ENCODE measurements around the gene SLC39A11. TPM values are rescaled to one million over a fixed set of nuclear protein-coding genes. Genes with fewer than 3 reads are reported as not detected.
A peak's percentile ranks its signal among the peaks of the same experiment; 100 is the strongest.

The SLC39A11 gene
- total RNA-seq, 1 donor from 2014 or later: 16.3 TPM

DNA sequence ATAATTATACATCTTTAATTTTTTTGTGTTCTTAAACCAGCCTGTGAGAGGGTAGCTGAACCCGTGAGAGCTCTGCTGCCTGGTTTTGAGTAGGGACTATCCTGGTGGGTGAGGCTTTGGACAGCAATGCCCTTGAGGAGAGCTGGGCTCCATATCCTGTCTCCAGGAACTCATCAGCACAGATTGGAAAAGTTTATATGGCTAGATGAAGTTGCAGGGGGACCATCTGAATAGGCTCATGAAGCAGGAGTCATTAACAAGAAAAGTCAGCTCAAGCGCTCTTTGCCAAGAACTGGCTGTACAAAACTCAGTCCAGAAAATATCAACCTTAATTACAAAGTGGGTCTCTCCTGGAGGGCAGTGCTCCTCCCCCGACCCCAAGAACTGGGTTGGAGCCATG lies 38.5 kb upstream of the SLC39A11 start:
- H3K4me1 Mint-ChIP-seq (ENCODE audit: low read depth, unreplicated experiment): peaks cover 19% of the 10 kb centered on the region
- DNase-seq: no peak
- H3K36me3 Mint-ChIP-seq (ENCODE audit: unreplicated experiment): no peaks in the 10 kb centered on the region
- no peak overlapping the region for H3K27ac Mint-ChIP-seq (ENCODE audit: unreplicated experiment)
- H3K9me3 Mint-ChIP-seq (ENCODE audit: unreplicated experiment): peaks cover 4% of the 10 kb centered on the region
- no peak overlapping the region for H3K4me3 Mint-ChIP-seq (ENCODE audit: unreplicated experiment)
- H3K27me3 Mint-ChIP-seq (ENCODE audit: unreplicated experiment): peaks cover 4% of the 10 kb centered on the region
- TF ChIP-seq, protein P1, sequence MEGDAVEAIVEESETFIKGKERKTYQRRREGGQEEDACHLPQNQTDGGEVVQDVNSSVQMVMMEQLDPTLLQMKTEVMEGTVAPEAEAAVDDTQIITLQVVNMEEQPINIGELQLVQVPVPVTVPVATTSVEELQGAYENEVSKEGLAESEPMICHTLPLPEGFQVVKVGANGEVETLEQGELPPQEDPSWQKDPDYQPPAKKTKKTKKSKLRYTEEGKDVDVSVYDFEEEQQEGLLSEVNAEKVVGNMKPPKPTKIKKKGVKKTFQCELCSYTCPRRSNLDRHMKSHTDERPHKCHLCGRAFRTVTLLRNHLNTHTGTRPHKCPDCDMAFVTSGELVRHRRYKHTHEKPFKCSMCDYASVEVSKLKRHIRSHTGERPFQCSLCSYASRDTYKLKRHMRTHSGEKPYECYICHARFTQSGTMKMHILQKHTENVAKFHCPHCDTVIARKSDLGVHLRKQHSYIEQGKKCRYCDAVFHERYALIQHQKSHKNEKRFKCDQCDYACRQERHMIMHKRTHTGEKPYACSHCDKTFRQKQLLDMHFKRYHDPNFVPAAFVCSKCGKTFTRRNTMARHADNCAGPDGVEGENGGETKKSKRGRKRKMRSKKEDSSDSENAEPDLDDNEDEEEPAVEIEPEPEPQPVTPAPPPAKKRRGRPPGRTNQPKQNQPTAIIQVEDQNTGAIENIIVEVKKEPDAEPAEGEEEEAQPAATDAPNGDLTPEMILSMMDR (IDR thresholded peaks at IDR 0.05; ENCODE audit: partially characterized antibody, unreplicated experiment): no peak

GRCh38 chr17:73128496-73128895 lies 36.0 kb upstream of the SLC39A11 start:
- Mint-ChIP-seq H3K27me3 (ENCODE audit: unreplicated experiment) (peaks cover 4% of the 10 kb centered on the region), H3K4me1 (ENCODE audit: low read depth, unreplicated experiment) (peaks cover 17% of the 10 kb centered on the region), H3K9me3 (ENCODE audit: unreplicated experiment) (peaks cover 4% of the 10 kb centered on the region), H3K4me3 (ENCODE audit: unreplicated experiment) (no peak overlapping the region), H3K36me3 (ENCODE audit: unreplicated experiment) (no peaks in the 10 kb centered on the region), H3K27ac (ENCODE audit: unreplicated experiment) (no peak overlapping the region)
- TF ChIP-seq, protein P1 (IDR thresholded peaks at IDR 0.05; ENCODE audit: partially characterized antibody, unreplicated experiment): no peak
- DNase-seq: no peak

- Mint-ChIP-seq H3K4me3 (ENCODE audit: unreplicated experiment) (no peak overlapping the region), H3K27ac (ENCODE audit: unreplicated experiment) (no peak overlapping the region), H3K9me3 (ENCODE audit: unreplicated experiment) (peaks cover 7% of the 10 kb centered on the region), H3K36me3 (ENCODE audit: unreplicated experiment) (no peaks in the 10 kb centered on the region), H3K4me1 (ENCODE audit: low read depth, unreplicated experiment) (peaks cover 15% of the 10 kb centered on the region), H3K27me3 (ENCODE audit: unreplicated experiment) (peaks cover 6% of the 10 kb centered on the region)
- TF ChIP-seq, protein P1 (IDR thresholded peaks at IDR 0.05; ENCODE audit: partially characterized antibody, unreplicated experiment): peak; percentile 49
- no peak for DNase-seq
Observed at GRCh38 chr17:73126716-73127473, 34.4 kb upstream of the SLC39A11 start.

DNA sequence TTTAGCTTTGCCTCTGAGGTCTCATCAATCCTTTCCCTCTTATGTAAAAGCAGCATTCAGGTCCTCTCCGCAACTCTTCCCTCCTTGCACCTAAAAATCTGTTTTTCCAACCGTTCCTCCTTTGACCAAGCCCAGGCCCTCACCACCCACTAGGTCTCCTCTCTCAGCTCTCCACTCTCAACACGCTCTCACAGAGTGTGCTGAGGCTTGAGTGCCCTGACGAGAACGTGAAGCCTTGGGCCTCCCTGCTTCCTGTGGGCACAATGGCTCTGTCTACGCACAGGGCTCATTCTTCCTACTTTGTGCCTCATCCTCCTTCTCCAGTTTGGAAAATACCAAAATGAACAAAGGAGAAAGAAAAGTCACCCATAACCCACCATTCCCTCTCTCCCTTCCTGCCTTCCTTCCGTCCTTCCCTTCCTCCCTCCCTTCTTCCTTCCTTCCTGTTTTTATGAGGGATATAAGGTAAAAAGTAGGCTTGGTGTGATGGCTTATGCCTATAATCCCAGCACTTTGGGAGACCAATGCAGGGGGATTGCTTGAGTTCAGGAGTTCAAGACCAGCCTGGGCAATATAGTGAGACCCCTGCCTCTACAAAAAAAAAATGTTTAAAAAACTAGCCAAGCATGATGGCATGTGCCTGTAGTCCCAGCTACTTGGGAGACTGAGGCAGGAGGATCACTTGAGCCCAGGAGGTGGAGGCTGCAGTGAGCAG lies 31.3 kb upstream of the SLC39A11 start:
- Mint-ChIP-seq H3K36me3 (ENCODE audit: unreplicated experiment) (no peaks in the 10 kb centered on the region), H3K27me3 (ENCODE audit: unreplicated experiment) (peaks cover 22% of the 10 kb centered on the region), H3K27ac (ENCODE audit: unreplicated experiment) (no peak overlapping the region), H3K4me1 (ENCODE audit: low read depth, unreplicated experiment) (peaks cover 29% of the 10 kb centered on the region), H3K9me3 (ENCODE audit: unreplicated experiment) (peaks cover 17% of the 10 kb centered on the region), H3K4me3 (ENCODE audit: unreplicated experiment) (no peak overlapping the region)
- TF ChIP-seq, protein P1 (IDR thresholded peaks at IDR 0.05; ENCODE audit: partially characterized antibody, unreplicated experiment): no peak
- DNase-seq: no peak
